Measurements from ENCODE around the gene FAU. TPM values are rescaled to one million over a fixed set of nuclear protein-coding genes. Genes with fewer than 3 reads are reported as not detected.
A peak's percentile ranks its signal among the peaks of the same experiment; 100 is the strongest.

Gene FAU
- total RNA-seq, 1 donor from 2014 or later: 710 TPM

DNA sequence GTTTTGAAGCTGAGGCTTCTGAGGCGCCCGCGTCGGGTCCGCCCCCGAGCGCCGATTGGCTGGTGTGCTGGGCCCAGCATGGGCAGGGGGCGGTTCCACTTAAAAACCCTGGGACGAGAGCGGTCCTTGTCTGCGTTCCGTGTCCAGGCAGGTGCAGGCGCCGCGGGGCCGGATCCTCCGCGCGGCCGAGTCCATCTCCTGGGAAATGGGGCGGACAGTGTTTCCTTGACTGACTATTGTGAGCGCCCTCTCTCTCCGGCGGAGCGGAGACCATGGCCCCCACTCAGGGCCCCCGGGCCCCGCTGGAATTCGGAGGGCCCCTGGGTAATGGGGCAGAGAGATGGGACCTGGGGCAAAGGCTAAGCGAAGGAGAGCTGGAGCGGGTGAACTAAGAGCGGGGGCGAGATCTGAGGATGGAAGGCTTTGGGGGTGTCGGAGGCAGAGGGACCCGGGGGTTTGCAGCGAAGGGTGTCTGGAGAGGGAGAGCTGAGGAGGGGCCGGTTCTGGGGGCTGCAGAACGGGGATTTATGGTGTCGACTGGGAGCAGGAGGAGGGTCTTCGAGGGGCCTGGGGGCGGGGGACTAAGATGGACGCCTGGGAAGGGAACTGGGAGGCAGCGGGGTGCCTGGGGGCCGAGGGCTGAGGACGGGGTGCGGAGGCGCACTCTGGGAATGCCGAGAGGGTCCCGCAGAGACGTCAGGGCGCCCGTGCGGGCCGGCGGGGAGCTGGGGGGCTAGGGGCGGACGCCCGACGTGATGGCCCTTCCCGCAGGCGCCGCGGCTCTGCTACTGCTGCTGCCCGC lies 10.0 kb downstream of the FAU start, which contains the start of gene TM7SF2:
TM7SF2 (plus strand) TSS at position 129 of the 802 bp plus-strand sequence; CDS start at position 273, 144 bp downstream.
- DNase-seq (ENCODE audit: low read depth): no peak
- H3K4me3 ChIP-seq (ENCODE audit: low read depth, low read length): peak within 1 kb of the TSS; percentile 69
- no peaks in the 10 kb centered on the region for H3K27me3 ChIP-seq (ENCODE audit: control insufficient read depth, insufficient read depth, low read length)
- H3K36me3 ChIP-seq (ENCODE audit: control insufficient read depth, insufficient read depth, low read length): peaks cover 6% of the 10 kb centered on the region
- TF ChIP-seq, protein P1, sequence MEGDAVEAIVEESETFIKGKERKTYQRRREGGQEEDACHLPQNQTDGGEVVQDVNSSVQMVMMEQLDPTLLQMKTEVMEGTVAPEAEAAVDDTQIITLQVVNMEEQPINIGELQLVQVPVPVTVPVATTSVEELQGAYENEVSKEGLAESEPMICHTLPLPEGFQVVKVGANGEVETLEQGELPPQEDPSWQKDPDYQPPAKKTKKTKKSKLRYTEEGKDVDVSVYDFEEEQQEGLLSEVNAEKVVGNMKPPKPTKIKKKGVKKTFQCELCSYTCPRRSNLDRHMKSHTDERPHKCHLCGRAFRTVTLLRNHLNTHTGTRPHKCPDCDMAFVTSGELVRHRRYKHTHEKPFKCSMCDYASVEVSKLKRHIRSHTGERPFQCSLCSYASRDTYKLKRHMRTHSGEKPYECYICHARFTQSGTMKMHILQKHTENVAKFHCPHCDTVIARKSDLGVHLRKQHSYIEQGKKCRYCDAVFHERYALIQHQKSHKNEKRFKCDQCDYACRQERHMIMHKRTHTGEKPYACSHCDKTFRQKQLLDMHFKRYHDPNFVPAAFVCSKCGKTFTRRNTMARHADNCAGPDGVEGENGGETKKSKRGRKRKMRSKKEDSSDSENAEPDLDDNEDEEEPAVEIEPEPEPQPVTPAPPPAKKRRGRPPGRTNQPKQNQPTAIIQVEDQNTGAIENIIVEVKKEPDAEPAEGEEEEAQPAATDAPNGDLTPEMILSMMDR (IDR thresholded peaks at IDR 0.05; ENCODE audit: insufficient read depth, low read length, poor library complexity, severe bottlenecking): no peak

GRCh38 chr11:65111159-65111743 lies 10.7 kb downstream of the FAU start:
- TF ChIP-seq, protein P1 (IDR thresholded peaks at IDR 0.05; ENCODE audit: insufficient read depth, low read length, poor library complexity, severe bottlenecking): no peak
- H3K36me3 ChIP-seq (ENCODE audit: control insufficient read depth, insufficient read depth, low read length): peaks cover 6% of the 10 kb centered on the region
- H3K4me3 ChIP-seq (ENCODE audit: low read depth, low read length): no peak overlapping the region

GRCh38 chr11:65110354-65110861 lies 11.5 kb downstream of the FAU start:
- TF ChIP-seq, protein P1 (IDR thresholded peaks at IDR 0.05; ENCODE audit: insufficient read depth, low read length, poor library complexity, severe bottlenecking): peak; percentile 92
- no peak for DNase-seq (ENCODE audit: low read depth)
- Histone ChIP-seq H3K4me3 (ENCODE audit: low read depth, low read length) (no peak overlapping the region), H3K36me3 (ENCODE audit: control insufficient read depth, insufficient read depth, low read length) (peaks cover 3% of the 10 kb centered on the region), H3K27me3 (ENCODE audit: control insufficient read depth, insufficient read depth, low read length) (no peaks in the 10 kb centered on the region)

More at GRCh38 chr11:65111159-65111743, 10.7 kb downstream of the FAU start:
- no peak for DNase-seq (ENCODE audit: low read depth)
- no peaks in the 10 kb centered on the region for H3K27me3 ChIP-seq (ENCODE audit: control insufficient read depth, insufficient read depth, low read length)

DNA sequence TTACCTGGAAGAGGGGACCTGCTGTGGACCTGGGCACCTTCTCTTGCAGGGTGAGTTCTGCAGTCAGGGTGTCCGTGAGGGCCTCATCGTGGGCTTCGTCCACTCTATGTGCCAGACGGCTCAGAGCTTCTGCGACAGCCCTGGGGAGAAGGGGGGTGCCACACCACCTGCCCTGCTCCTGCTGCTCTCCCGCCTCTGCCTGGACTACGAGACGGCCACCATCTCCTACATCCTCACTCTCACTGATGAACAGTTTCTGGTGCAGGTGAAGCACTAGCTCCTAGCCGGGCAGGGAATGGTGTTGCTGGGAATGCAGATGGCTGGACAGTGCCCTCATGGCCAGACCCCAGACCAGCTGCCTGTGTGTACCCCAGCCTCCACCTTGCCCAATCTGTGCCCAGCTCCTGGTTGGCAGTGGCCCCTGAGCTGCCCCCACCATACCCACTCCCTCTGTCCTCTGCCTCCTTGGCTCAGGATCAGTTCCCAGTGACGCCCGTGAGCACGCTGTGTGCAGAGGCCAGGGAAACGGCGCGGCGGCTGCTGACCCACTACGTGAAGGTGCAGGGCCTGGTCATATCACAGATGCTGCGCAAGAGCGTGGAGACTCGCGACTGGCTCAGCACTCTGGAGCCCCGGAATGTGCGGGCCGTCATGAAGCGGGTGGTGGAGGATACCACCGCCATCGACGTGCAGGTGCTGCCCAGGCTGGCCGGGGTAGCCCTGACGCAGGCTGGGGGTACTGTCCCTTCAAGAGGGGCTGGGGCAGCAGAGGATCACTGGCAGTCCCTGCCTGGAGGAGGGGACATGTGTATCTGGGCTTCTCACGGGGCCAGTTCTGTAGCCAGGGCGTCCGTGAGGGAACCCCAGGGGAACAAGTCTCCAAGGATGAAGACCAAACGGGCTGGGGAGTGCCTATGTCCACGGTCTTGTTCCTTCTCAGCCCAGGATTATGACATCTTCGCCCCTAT lies 12.4 kb downstream of the FAU start:
- no peak for DNase-seq (ENCODE audit: low read depth)
- TF ChIP-seq, protein P1 (IDR thresholded peaks at IDR 0.05; ENCODE audit: insufficient read depth, low read length, poor library complexity, severe bottlenecking): no peak
- Histone ChIP-seq H3K27me3 (ENCODE audit: control insufficient read depth, insufficient read depth, low read length) (no peaks in the 10 kb centered on the region), H3K4me3 (ENCODE audit: low read depth, low read length) (no peak overlapping the region), H3K36me3 (ENCODE audit: control insufficient read depth, insufficient read depth, low read length) (peaks cover 2% of the 10 kb centered on the region)

- H3K27me3 ChIP-seq (ENCODE audit: control insufficient read depth, insufficient read depth, low read length): no peaks in the 10 kb centered on the region
- DNase-seq (ENCODE audit: low read depth): no peak
- TF ChIP-seq, protein P1 (IDR thresholded peaks at IDR 0.05; ENCODE audit: insufficient read depth, low read length, poor library complexity, severe bottlenecking): no peak
- no peak overlapping the region for H3K4me3 ChIP-seq (ENCODE audit: low read depth, low read length)
- peaks cover 2% of the 10 kb centered on the region for H3K36me3 ChIP-seq (ENCODE audit: control insufficient read depth, insufficient read depth, low read length)
These were observed 13.3 kb downstream of the FAU start for GRCh38 chr11:65108469-65109123.
